Kidney (tissue), 14 donors: ENCODE measurements around the gene TNNI2. TPM values are rescaled to one million over a fixed set of nuclear protein-coding genes. Genes with fewer than 3 reads are reported as not detected.

Source experiments
- DNase-seq, 5 donors: peaks; one replicate each; pipeline ENCODE4 v3.0.0-alpha.2; 2013 to 2020
- FAIRE-seq: peaks from 2 replicates; lab custom pipeline; 2012; peaks lifted over from hg19 to GRCh38; lab: Jason Lieb, UNC
- H3K27ac ChIP-seq, 2 donors: one replicate each; pipeline ENCODE4 v1.7.0; 2013; ENCODE audit warnings: low read depth in 2 of 2, low read length in 2 of 2, inconsistent platforms in 1 of 2
- H3K27me3 ChIP-seq: one replicate; pipeline ENCODE4 v1.7.1; 2013; ENCODE audit warnings: low read length, inconsistent platforms; ENCODE audit not compliant: control insufficient read depth, insufficient read depth
- H3K36me3 ChIP-seq, 3 donors: one replicate each; pipeline versions ENCODE4 v1.7.0 to v1.7.1; 2013; ENCODE audit warnings: low read length in 3 of 3, control low read depth in 1 of 3, inconsistent platforms in 1 of 3; ENCODE audit not compliant: insufficient read depth in 3 of 3, control insufficient read depth in 2 of 3
- H3K4me1 ChIP-seq, 3 donors: one replicate each; pipeline versions ENCODE4 v1.7.0 to v1.7.1; 2013; ENCODE audit warnings: low read length in 3 of 3, inconsistent platforms in 1 of 3, low read depth in 1 of 3; ENCODE audit not compliant: control insufficient read depth in 2 of 3, insufficient read depth in 2 of 3
- H3K4me3 ChIP-seq, 3 donors: one replicate each; pipeline versions ENCODE4 v1.7.0 to v1.8.1; 2013; ENCODE audit warnings: low read length in 3 of 3, control low read depth in 1 of 3, inconsistent platforms in 1 of 3
- H3K9ac ChIP-seq, 3 donors: one replicate each; pipeline versions ENCODE4 v1.7.0 to v1.7.1; 2013; ENCODE audit warnings: low read length in 3 of 3, control low read depth in 1 of 3, inconsistent platforms in 1 of 3
- H3K9me3 ChIP-seq, 3 donors: one replicate each; pipeline versions ENCODE4 v1.7.0 to v1.7.1; 2013; ENCODE audit warnings: low read length in 3 of 3, control low read depth in 1 of 3, inconsistent platforms in 1 of 3; ENCODE audit not compliant: control insufficient read depth in 2 of 3, insufficient read depth in 1 of 3
- CTCF ChIP-seq: IDR thresholded peaks from 3 replicates; pipeline ENCODE4 v1.5.1; 2012; ENCODE audit warnings: mild to moderate bottlenecking, moderate library complexity, borderline replicate concordance; ENCODE audit not compliant: insufficient read depth; ENCODE audit errors: extremely low read depth
- intact Hi-C: fragments of 100-400 bp; cut with DNase I; formaldehyde crosslinking; loops from one replicate; pipeline ENCODE4 v1.11.1; 2022
- polyA plus RNA-seq: library from polyadenylated mRNA; stranded (reverse); fragments of 350-450 nt; fragmentation: Illumina TruSeq; extraction: RNeasy Lipid Tissue Mini Kit (QIAGEN cat#74804); gene quantifications from one replicate; pipeline ENCODE4 v1.2.3, GENCODE V29; 2014; ENCODE audit warnings: low read depth, low replicate concordance; ENCODE audit not compliant: insufficient read depth
- total RNA-seq: library from RNA; stranded (reverse); fragmentation: NEBNext Ultra II Directional; extraction: Animal tissue kit (Norgen Biotek cat#: 25700); gene quantifications from one replicate; pipeline ENCODE4 v1.2.1, GENCODE V29; 2021
- donor health status: control.
- donor health status: control.
- donor health status: control.
- donor health status: control.
- donor health status: control.
- donor health status: DM: yes; HTN: yes; CAD: no.
- donor health status: Normal renal cell carcinoma (clear cell type).

Gene TNNI2
- total and polyA plus RNA-seq, 2 donors from 2014 or later: 1.3 TPM; not detected in 1

- H3K4me3 ChIP-seq: no peak overlapping the region
- H3K27me3 ChIP-seq: no peaks in the 10 kb centered on the region
- DNase-seq (peak in 1 of 5 donors; percentile 49), FAIRE-seq (no peak)
- no peak overlapping the region for H3K27ac ChIP-seq
- H3K9me3 ChIP-seq: peaks cover 0 to under 1% (median 0%) of the 10 kb centered on the region in 3 donors
- peaks cover 0 to 4% (median 0%) of the 10 kb centered on the region in 3 donors for H3K4me1 ChIP-seq
- intact Hi-C loops: no loop called here
- TF ChIP-seq CTCF: no peak
- H3K36me3 ChIP-seq: no peaks in the 10 kb centered on the region
- no peak overlapping the region for H3K9ac ChIP-seq
These were observed 14.4 kb upstream of the TNNI2 start for GRCh38 chr11:1824221-1825038.

GRCh38 chr11:1825039-1825740, 13.6 kb upstream of the TNNI2 start:
- Histone ChIP-seq H3K9ac (no peak overlapping the region), H3K36me3 (no peaks in the 10 kb centered on the region), H3K4me3 (no peak overlapping the region), H3K4me1 (peaks cover 0 to 4% (median 0%) of the 10 kb centered on the region in 3 donors), H3K9me3 (no peaks in the 10 kb centered on the region), H3K27me3 (no peaks in the 10 kb centered on the region), H3K27ac (no peak overlapping the region)
- intact Hi-C loops: no loop called here
- DNase-seq: peak in 3 of 5 donors; percentile 44 to 80 (median 47)
- FAIRE-seq: no peak
- no peak for TF ChIP-seq CTCF

GRCh38 chr11:1825785-1826451, 12.9 kb upstream of the TNNI2 start:
- no peak overlapping the region for H3K9ac ChIP-seq
- H3K4me3 ChIP-seq: no peak overlapping the region
- no peak for FAIRE-seq
- no peaks in the 10 kb centered on the region for H3K9me3 ChIP-seq
- intact Hi-C loops: no loop called here
- no peaks in the 10 kb centered on the region for H3K27me3 ChIP-seq
- no peak overlapping the region for H3K27ac ChIP-seq
- H3K36me3 ChIP-seq: no peaks in the 10 kb centered on the region
- H3K4me1 ChIP-seq: peaks cover 0 to 6% (median 0%) of the 10 kb centered on the region in 3 donors
- no peak for DNase-seq
- TF ChIP-seq CTCF: no peak
